Spleen (tissue), 11 donors: ENCODE measurements around the gene WDR88. TPM values are rescaled to one million over a fixed set of nuclear protein-coding genes. Genes with fewer than 3 reads are reported as not detected.

Source experiments
- DNase-seq: peaks from one replicate; pipeline ENCODE4 v3.0.0-alpha.2; 2020
- H3K27ac ChIP-seq, 8 donors: fragments of 200-600 bp; sonication (generic) in 7 of 8; 1 replicate in 4 of 8; 2 replicates in 4 of 8; pipeline versions ENCODE4 v1.5.0 to v1.8.0; 2016 to 2021; ENCODE audit warnings: inconsistent platforms in 4 of 8, mild to moderate bottlenecking in 4 of 8, moderate library complexity in 1 of 8
- H3K27me3 ChIP-seq, 7 donors: fragments of 200-600 bp; sonication (generic) in 6 of 7; replicated peaks in 1 of 7; 1 replicate in 4 of 7; 2 replicates in 3 of 7; pipeline versions ENCODE4 v1.5.0 to v1.8.0; 2016 to 2021; ENCODE audit warnings: inconsistent platforms in 3 of 7, mild to moderate bottlenecking in 1 of 7
- H3K36me3 ChIP-seq, 6 donors: fragments of 200-600 bp; sonication (generic) in 5 of 6; 1 replicate in 4 of 6; 2 replicates in 2 of 6; pipeline versions ENCODE4 v1.5.0 to v1.8.0; 2016 to 2021; ENCODE audit warnings: inconsistent platforms in 2 of 6
- H3K4me1 ChIP-seq, 6 donors: fragments of 200-600 bp; sonication (generic) in 5 of 6; 1 replicate in 3 of 6; 2 replicates in 3 of 6; pipeline versions ENCODE4 v1.5.0 to v1.8.0; 2016 to 2021; ENCODE audit warnings: inconsistent platforms in 3 of 6
- H3K4me3 ChIP-seq, 8 donors: fragments of 200-600 bp; sonication (generic) in 7 of 8; 1 replicate in 4 of 8; 2 replicates in 4 of 8; pipeline versions ENCODE4 v1.5.0 to v1.8.0; 2016 to 2021; ENCODE audit warnings: inconsistent platforms in 4 of 8, mild to moderate bottlenecking in 4 of 8, moderate library complexity in 2 of 8
- H3K9me3 ChIP-seq, 8 donors: fragments of 200-600 bp; sonication (generic) in 7 of 8; 1 replicate in 4 of 8; 2 replicates in 4 of 8; pipeline versions ENCODE4 v1.5.0 to v1.8.0; 2016 to 2021; ENCODE audit warnings: inconsistent platforms in 4 of 8
- POLR2A ChIP-seq, 3 donors: fragments of 450-650 bp; IDR thresholded peaks; one replicate each; pipeline ENCODE4 v1.5.1; 2017; ENCODE audit warnings: antibody characterized with exemption in 3 of 3, mild to moderate bottlenecking in 1 of 3
- POLR2AphosphoS5 ChIP-seq, 3 donors: sonication (generic); formaldehyde crosslinking; IDR thresholded peaks; one replicate each; pipeline ENCODE4 v1.5.1; 2017; ENCODE audit warnings: antibody characterized with exemption in 3 of 3
- WGBS, 5 donors: extraction: QIAGEN DNeasy Blood & Tissue Kit in 3 of 5; methylation state at CpG; one replicate each; pipeline versions ENCODE4 v1.1.5 to v1.1.7; 2013 to 2018; 5-methylcytosine and 5-hydroxymethylcytosine counted together
- intact Hi-C: fragments of 100-400 bp; cut with DNase I; formaldehyde crosslinking; loops from one replicate; pipeline ENCODE4 v1.15.0; 2023; ENCODE audit warnings: low total_unique reads
- polyA plus RNA-seq, 3 donors: library from polyadenylated mRNA; stranded (reverse); fragments of 200-250 nt; gene quantifications; one replicate each; pipeline ENCODE4 v1.2.1, GENCODE V29; 2013
- total RNA-seq, 7 donors: library from RNA; depleted of rRNA in 3 of 7; stranded (reverse); fragments of >200 nt in 3 of 7; fragmentation: NEBNext Ultra II Directional in 4 of 7; extraction: Animal tissue kit (Norgen Biotek cat#: 25700) in 4 of 7; gene quantifications; one replicate each; pipeline versions ENCODE4 v1.1.0 to v1.2.1, GENCODE V29; 2016 to 2021
- TF ChIP-seq, protein P1 (sequence below), 11 experiments: fragments of 200-600 bp in 7 of 11; fragments of 450-650 bp in 4 of 11; sonication (generic) in 4 of 11; IDR thresholded peaks in 8 of 11; conservative IDR thresholded peaks in 3 of 11; 1 replicate in 7 of 11; 2 replicates in 4 of 11; pipeline versions ENCODE4 v1.4.0 to v1.8.0; 2016 to 2021; ENCODE audit warnings: antibody characterized with exemption in 11 of 11, inconsistent platforms in 4 of 11, mild to moderate bottlenecking in 1 of 11
- donor health status: healthy with polysubstance abuse.
- donor health status: DM: no; HTN: no; CAD: no; lungs with moderate emphysema.
- donor health status: DM: no; HTN: no; CAD: no.
- donor health status: Bipolar disorder and iron deficiency.
- donor health status: healthy.
- donor health status: DM: no; HTN: no; CAD: no.
- donor health status: DM: yes; HTN: yes; CAD: no.

WDR88 gene
- total and polyA plus RNA-seq, 10 donors: 0.07 TPM; not detected in 9

DNA sequence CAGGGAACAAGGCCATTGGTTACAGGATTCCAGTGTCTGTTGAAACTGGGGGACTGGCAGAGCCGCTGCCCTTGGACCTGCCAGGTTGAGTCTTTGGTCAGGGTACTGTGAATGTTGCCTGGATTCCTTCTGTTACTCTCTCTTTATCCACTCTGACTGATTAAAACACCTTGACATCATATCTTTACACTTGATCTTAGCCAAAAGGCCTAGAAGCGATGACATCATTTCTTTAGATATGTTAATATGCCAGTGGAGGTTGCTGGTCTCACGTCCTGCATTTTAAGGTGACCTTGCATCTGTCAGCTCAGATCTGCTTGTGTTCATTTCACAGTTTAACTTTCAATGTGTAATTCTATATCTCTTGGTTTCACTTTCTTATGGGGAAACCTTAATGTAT, 41.7 kb upstream of the WDR88 start:
- intact Hi-C loops: no loop called here
- Histone ChIP-seq H3K27ac (no peak overlapping the region), H3K4me3 (no peak overlapping the region), H3K4me1 (no peaks in the 10 kb centered on the region), H3K9me3 (no peaks in the 10 kb centered on the region), H3K36me3 (peaks cover 0 to 74% (median 67%) of the 10 kb centered on the region in 6 donors), H3K27me3 (no peaks in the 10 kb centered on the region)
- no peak for TF ChIP-seq POLR2A (IDR thresholded peaks at IDR 0.05)
- TF ChIP-seq POLR2AphosphoS5 (IDR thresholded peaks at IDR 0.05): no peak
- TF ChIP-seq, protein P1, sequence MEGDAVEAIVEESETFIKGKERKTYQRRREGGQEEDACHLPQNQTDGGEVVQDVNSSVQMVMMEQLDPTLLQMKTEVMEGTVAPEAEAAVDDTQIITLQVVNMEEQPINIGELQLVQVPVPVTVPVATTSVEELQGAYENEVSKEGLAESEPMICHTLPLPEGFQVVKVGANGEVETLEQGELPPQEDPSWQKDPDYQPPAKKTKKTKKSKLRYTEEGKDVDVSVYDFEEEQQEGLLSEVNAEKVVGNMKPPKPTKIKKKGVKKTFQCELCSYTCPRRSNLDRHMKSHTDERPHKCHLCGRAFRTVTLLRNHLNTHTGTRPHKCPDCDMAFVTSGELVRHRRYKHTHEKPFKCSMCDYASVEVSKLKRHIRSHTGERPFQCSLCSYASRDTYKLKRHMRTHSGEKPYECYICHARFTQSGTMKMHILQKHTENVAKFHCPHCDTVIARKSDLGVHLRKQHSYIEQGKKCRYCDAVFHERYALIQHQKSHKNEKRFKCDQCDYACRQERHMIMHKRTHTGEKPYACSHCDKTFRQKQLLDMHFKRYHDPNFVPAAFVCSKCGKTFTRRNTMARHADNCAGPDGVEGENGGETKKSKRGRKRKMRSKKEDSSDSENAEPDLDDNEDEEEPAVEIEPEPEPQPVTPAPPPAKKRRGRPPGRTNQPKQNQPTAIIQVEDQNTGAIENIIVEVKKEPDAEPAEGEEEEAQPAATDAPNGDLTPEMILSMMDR (IDR thresholded peaks at IDR 0.05 in 8 of 11, conservative IDR thresholded peaks at IDR 0.05 in 3 of 11): no peak
- DNase-seq: no peak
- 87 to 95% (median 90%) methylated on average over 3 of the region's 3 CpGs for WGBS, 5 donors

DNA sequence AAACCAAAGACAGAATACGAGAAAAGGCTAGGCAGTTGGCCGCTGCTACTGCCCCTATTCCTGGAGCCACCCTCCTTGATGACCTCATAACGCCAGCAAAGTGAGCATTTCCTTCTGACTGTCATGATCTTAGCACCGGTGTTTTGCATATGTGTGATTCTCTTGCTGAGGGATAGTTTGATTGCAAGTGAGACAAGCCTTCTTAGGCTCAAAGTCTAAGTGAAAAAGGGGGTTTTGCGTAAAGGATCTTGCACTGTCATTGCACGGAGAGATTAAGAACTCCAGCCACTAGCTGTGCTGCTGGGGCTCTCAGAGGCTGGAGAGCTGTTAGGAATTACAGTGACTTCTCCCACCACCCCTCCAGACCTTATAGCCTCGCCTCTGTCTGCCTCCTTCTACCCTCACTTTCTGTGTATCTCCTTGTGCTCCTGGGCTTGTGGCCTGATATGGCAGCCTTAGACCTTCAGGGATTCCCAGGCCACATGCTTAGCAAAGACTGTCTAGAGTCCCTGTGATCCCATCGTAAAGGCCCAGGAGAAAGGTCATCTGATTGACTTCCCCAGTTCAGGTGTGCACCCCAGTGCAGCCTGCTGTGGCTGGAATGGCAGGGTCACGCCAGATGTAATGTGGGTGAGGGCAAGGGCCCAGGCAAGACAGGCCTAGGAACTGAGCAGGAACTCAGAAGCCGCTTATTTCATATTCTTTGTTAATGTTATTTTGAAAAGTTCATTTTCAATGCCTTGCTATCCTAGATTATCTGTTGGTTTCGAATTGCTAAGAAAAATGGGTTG, 38.3 kb upstream of the WDR88 start:
- WGBS, 5 donors: 94 to 97% (median 96%) methylated on average over 11 of the region's 11 CpGs
- TF ChIP-seq POLR2AphosphoS5 (IDR thresholded peaks at IDR 0.05) (no peak), POLR2A (IDR thresholded peaks at IDR 0.05) (no peak)
- TF ChIP-seq, protein P1 (IDR thresholded peaks at IDR 0.05 in 8 of 11, conservative IDR thresholded peaks at IDR 0.05 in 3 of 11): no peak
- no peaks in the 10 kb centered on the region for H3K27me3 ChIP-seq

DNA sequence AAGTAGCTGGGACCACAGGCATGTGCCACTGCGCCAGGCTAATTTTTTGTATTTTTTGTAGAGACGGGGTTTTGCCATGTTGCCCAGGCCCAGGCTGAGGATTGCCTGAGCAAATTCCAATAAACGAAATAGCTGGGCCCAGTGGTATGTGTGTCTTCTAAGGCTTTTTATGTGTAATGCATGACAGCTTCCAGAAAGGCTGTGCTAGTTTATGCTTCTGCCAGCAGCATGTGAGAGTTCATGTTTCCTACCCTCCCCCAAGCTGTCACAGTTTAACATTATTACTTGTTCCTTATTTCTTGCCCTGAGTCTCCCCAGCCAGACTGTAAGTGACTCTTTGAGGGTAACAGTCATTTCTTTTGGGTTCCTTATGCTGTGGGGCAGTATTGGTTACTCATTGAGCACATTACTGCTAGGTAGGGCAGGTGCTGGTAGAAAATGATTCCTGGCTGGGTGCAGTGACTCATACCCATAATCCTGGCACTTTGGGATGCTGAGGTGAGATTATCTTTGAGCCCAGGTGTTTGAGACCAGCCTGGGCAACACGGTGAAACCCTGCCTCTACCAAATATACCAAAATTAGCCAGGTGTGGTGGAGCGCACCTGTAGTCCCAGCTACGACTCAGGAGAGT, 37.4 kb upstream of the WDR88 start:
- TF ChIP-seq POLR2AphosphoS5 (IDR thresholded peaks at IDR 0.05): no peak
- TF ChIP-seq POLR2A (IDR thresholded peaks at IDR 0.05): no peak
- TF ChIP-seq, protein P1 (IDR thresholded peaks at IDR 0.05 in 8 of 11, conservative IDR thresholded peaks at IDR 0.05 in 3 of 11): no peak
- peaks cover 3 to 100% (median 91%) of the 10 kb centered on the region in 6 donors for H3K36me3 ChIP-seq
- no peak overlapping the region for H3K27ac ChIP-seq
- no peak overlapping the region for H3K4me3 ChIP-seq
- H3K27me3 ChIP-seq: no peaks in the 10 kb centered on the region
- H3K9me3 ChIP-seq: no peaks in the 10 kb centered on the region
- no peaks in the 10 kb centered on the region for H3K4me1 ChIP-seq
- 92 to 96% (median 94%) methylated on average over 6 of the region's 6 CpGs for WGBS, 5 donors
- DNase-seq: no peak
- intact Hi-C loops: no loop called here

More for the DNA sequence above, 38.3 kb upstream of the WDR88 start:
- Histone ChIP-seq H3K9me3 (no peaks in the 10 kb centered on the region), H3K4me1 (no peaks in the 10 kb centered on the region), H3K36me3 (peaks cover 3 to 100% (median 95%) of the 10 kb centered on the region in 6 donors), H3K4me3 (no peak overlapping the region), H3K27ac (no peak overlapping the region)
- intact Hi-C loops: no loop called here
- no peak for DNase-seq

DNA sequence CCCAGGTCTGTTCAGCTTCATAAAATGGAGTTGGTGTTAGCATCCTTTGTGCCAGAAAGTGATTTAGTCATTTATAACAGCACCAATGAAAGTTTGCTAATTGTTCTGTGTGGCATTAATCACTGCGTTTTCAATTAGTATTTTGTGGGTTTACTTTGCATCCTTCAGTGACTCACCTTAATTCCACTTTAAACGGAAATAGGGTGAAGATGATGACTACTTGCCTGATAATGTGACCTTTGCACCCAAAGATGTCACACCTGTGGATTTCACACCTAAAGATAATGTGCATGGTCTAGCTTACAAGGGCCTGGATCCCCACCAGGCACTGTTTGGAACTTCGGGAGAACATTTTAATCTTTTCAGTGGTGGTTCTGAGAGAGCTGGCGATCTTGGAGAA, 35.9 kb upstream of the WDR88 start:
- H3K27me3 ChIP-seq: no peaks in the 10 kb centered on the region
- intact Hi-C loops: no loop called here
- WGBS, 5 donors: 83 to 94% (median 90%) methylated on average over 4 of the region's 4 CpGs
- H3K4me3 ChIP-seq: no peak overlapping the region
- peaks cover 3 to 100% (median 90%) of the 10 kb centered on the region in 6 donors for H3K36me3 ChIP-seq
- no peaks in the 10 kb centered on the region for H3K9me3 ChIP-seq
- H3K27ac ChIP-seq: no peak overlapping the region
- TF ChIP-seq POLR2AphosphoS5 (IDR thresholded peaks at IDR 0.05): no peak
- TF ChIP-seq POLR2A (IDR thresholded peaks at IDR 0.05): no peak
- TF ChIP-seq, protein P1 (IDR thresholded peaks at IDR 0.05 in 8 of 11, conservative IDR thresholded peaks at IDR 0.05 in 3 of 11): no peak
- no peak for DNase-seq
- no peaks in the 10 kb centered on the region for H3K4me1 ChIP-seq
